Measurements from ENCODE around the gene AK1.

- TF ChIP-seq, protein P1, sequence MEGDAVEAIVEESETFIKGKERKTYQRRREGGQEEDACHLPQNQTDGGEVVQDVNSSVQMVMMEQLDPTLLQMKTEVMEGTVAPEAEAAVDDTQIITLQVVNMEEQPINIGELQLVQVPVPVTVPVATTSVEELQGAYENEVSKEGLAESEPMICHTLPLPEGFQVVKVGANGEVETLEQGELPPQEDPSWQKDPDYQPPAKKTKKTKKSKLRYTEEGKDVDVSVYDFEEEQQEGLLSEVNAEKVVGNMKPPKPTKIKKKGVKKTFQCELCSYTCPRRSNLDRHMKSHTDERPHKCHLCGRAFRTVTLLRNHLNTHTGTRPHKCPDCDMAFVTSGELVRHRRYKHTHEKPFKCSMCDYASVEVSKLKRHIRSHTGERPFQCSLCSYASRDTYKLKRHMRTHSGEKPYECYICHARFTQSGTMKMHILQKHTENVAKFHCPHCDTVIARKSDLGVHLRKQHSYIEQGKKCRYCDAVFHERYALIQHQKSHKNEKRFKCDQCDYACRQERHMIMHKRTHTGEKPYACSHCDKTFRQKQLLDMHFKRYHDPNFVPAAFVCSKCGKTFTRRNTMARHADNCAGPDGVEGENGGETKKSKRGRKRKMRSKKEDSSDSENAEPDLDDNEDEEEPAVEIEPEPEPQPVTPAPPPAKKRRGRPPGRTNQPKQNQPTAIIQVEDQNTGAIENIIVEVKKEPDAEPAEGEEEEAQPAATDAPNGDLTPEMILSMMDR (conservative IDR thresholded peaks at IDR 0.05; ENCODE audit: low read depth, low read length) = no peak
- TF ChIP-seq EZH2 (IDR thresholded peaks at IDR 0.05; ENCODE audit: borderline replicate concordance, low read depth, low read length, poor library complexity, severe bottlenecking) = no peak
Measured at GRCh38 chr9:127871531-127871930, 5.9 kb downstream of the AK1 start.
